ENCODE data around the gene ARSG. TPM values are rescaled to one million over a fixed set of nuclear protein-coding genes. Genes with fewer than 3 reads are reported as not detected.

Gene ARSG
- polyA plus RNA-seq, 1 donor from 2014 or later = 16.9 TPM

DNA sequence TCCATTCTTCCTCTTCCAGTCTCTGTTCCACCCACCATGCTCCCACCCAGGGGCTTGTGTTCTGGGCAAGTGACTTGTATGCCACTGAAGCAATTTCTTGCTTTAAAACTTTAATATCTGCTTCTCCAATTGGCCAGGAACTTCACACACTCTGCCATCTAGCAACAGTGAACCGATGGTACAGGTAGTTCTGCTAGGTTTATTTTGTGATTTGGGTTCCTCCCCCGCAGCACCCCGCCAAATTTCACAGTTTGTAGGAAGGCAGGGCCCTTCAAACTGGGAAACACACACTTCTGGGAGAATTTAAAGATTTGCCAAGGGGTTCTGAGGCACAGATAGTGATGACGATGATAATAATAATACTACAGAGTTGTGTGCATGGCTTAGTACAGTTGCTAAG, 3.3 kb downstream of the ARSG start:
- H3K4me3 ChIP-seq (ENCODE audit: low read length) = no peak overlapping the region

DNA sequence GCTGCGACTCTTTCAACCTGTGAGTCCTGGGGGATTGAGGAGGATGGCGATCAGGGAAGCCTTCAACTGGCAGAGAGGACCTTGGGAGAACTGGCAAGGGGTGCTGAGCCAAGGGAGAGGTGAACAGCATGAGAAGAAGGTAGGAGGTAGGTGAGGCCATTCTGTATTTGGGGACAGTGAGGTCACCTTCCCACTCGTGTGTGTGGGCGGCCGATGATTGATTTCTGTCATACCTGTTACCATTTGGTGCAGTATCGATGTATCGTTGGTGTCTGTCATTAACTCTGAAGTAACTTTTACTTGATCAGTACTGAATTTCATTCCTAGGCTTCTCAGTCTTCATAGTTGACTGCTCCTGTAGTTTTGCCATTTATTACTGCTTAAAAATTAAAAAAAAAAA, 3.8 kb downstream of the ARSG start:
- no peak overlapping the region for H3K4me2 ChIP-seq (ENCODE audit: low read length)
- H3K79me2 ChIP-seq (replicated peaks; ENCODE audit: insufficient read depth, low read length) = no peaks in the 10 kb centered on the region
- no peaks in the 10 kb centered on the region for H3K9me2 ChIP-seq (ENCODE audit: insufficient read depth, low read length)
- TF ChIP-seq, protein P1, sequence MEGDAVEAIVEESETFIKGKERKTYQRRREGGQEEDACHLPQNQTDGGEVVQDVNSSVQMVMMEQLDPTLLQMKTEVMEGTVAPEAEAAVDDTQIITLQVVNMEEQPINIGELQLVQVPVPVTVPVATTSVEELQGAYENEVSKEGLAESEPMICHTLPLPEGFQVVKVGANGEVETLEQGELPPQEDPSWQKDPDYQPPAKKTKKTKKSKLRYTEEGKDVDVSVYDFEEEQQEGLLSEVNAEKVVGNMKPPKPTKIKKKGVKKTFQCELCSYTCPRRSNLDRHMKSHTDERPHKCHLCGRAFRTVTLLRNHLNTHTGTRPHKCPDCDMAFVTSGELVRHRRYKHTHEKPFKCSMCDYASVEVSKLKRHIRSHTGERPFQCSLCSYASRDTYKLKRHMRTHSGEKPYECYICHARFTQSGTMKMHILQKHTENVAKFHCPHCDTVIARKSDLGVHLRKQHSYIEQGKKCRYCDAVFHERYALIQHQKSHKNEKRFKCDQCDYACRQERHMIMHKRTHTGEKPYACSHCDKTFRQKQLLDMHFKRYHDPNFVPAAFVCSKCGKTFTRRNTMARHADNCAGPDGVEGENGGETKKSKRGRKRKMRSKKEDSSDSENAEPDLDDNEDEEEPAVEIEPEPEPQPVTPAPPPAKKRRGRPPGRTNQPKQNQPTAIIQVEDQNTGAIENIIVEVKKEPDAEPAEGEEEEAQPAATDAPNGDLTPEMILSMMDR (IDR thresholded peaks at IDR 0.05; ENCODE audit: poor library complexity, severe bottlenecking) = no peak
- TF ChIP-seq EP300 (conservative IDR thresholded peaks at IDR 0.05; ENCODE audit: poor library complexity, severe bottlenecking) (no peak), POLR2AphosphoS5 (IDR thresholded peaks at IDR 0.05) (no peak), RAD21 (conservative IDR thresholded peaks at IDR 0.05) (no peak), EZH2 (IDR thresholded peaks at IDR 0.05; ENCODE audit: borderline replicate concordance, insufficient read depth, low read length, poor library complexity, severe bottlenecking) (no peak), TAF1 (IDR thresholded peaks at IDR 0.05; ENCODE audit: low read depth) (no peak), SMC3 (conservative IDR thresholded peaks at IDR 0.05; ENCODE audit: poor library complexity) (no peak), MXI1 (conservative IDR thresholded peaks at IDR 0.05; ENCODE audit: poor library complexity, severe bottlenecking) (no peak)
- TF ChIP-seq, protein P2, sequence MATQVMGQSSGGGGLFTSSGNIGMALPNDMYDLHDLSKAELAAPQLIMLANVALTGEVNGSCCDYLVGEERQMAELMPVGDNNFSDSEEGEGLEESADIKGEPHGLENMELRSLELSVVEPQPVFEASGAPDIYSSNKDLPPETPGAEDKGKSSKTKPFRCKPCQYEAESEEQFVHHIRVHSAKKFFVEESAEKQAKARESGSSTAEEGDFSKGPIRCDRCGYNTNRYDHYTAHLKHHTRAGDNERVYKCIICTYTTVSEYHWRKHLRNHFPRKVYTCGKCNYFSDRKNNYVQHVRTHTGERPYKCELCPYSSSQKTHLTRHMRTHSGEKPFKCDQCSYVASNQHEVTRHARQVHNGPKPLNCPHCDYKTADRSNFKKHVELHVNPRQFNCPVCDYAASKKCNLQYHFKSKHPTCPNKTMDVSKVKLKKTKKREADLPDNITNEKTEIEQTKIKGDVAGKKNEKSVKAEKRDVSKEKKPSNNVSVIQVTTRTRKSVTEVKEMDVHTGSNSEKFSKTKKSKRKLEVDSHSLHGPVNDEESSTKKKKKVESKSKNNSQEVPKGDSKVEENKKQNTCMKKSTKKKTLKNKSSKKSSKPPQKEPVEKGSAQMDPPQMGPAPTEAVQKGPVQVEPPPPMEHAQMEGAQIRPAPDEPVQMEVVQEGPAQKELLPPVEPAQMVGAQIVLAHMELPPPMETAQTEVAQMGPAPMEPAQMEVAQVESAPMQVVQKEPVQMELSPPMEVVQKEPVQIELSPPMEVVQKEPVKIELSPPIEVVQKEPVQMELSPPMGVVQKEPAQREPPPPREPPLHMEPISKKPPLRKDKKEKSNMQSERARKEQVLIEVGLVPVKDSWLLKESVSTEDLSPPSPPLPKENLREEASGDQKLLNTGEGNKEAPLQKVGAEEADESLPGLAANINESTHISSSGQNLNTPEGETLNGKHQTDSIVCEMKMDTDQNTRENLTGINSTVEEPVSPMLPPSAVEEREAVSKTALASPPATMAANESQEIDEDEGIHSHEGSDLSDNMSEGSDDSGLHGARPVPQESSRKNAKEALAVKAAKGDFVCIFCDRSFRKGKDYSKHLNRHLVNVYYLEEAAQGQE (IDR thresholded peaks at IDR 0.05; ENCODE audit: borderline replicate concordance) = no peak
- no peaks in the 10 kb centered on the region for H3K9me3 ChIP-seq (ENCODE audit: low read length)
- no peak overlapping the region for H3K27ac ChIP-seq (ENCODE audit: low read length)
- no peaks in the 10 kb centered on the region for H4K20me1 ChIP-seq (ENCODE audit: insufficient read depth)
- no peaks in the 10 kb centered on the region for H3K36me3 ChIP-seq (ENCODE audit: insufficient read depth, low read length)
- H3F3A ChIP-seq (ENCODE audit: insufficient read depth, low read length, poor library complexity, severe bottlenecking) = no peaks in the 10 kb centered on the region
- H3K4me3 ChIP-seq (ENCODE audit: low read length) = no peak overlapping the region
- no peaks in the 10 kb centered on the region for H3K27me3 ChIP-seq (ENCODE audit: insufficient read depth, low read depth, low read length)
- H2AFZ ChIP-seq (ENCODE audit: low read depth, low read length) = no peak overlapping the region
- H3K9ac ChIP-seq (ENCODE audit: low read length) = no peak overlapping the region

More for the DNA sequence above, 3.3 kb downstream of the ARSG start:
- Histone ChIP-seq H3K79me2 (replicated peaks; ENCODE audit: insufficient read depth, low read length) (no peaks in the 10 kb centered on the region), H3K4me2 (ENCODE audit: low read length) (no peak overlapping the region), H4K20me1 (ENCODE audit: insufficient read depth) (peaks cover under 1% of the 10 kb centered on the region), H3K9me3 (ENCODE audit: low read length) (no peaks in the 10 kb centered on the region), H3K9me2 (ENCODE audit: insufficient read depth, low read length) (no peaks in the 10 kb centered on the region), H3K27me3 (ENCODE audit: insufficient read depth, low read depth, low read length) (no peaks in the 10 kb centered on the region), H3K9ac (ENCODE audit: low read length) (no peak overlapping the region), H3K36me3 (ENCODE audit: insufficient read depth, low read length) (no peaks in the 10 kb centered on the region), H3F3A (ENCODE audit: insufficient read depth, low read length, poor library complexity, severe bottlenecking) (no peaks in the 10 kb centered on the region), H3K27ac (ENCODE audit: low read length) (no peak overlapping the region), H2AFZ (ENCODE audit: low read depth, low read length) (no peak overlapping the region)
- TF ChIP-seq TAF1 (IDR thresholded peaks at IDR 0.05; ENCODE audit: low read depth) (no peak), EZH2 (IDR thresholded peaks at IDR 0.05; ENCODE audit: borderline replicate concordance, insufficient read depth, low read length, poor library complexity, severe bottlenecking) (no peak), MXI1 (conservative IDR thresholded peaks at IDR 0.05; ENCODE audit: poor library complexity, severe bottlenecking) (no peak), EP300 (conservative IDR thresholded peaks at IDR 0.05; ENCODE audit: poor library complexity, severe bottlenecking) (no peak), POLR2AphosphoS5 (IDR thresholded peaks at IDR 0.05) (no peak), SMC3 (conservative IDR thresholded peaks at IDR 0.05; ENCODE audit: poor library complexity) (no peak), RAD21 (conservative IDR thresholded peaks at IDR 0.05) (no peak)
- TF ChIP-seq, protein P1 (IDR thresholded peaks at IDR 0.05; ENCODE audit: poor library complexity, severe bottlenecking) = no peak
- TF ChIP-seq, protein P2 (IDR thresholded peaks at IDR 0.05; ENCODE audit: borderline replicate concordance) = no peak
